AG04449 (cell line): ENCODE results near the gene GLRB.
A peak's percentile ranks its signal among the peaks of the same experiment; 100 is the strongest.

Experiments used
- CTCF ChIA-PET: fragments of 350-600 bp; formaldehyde crosslinking; extraction: SDS; loops from one replicate; lab custom pipeline; 2021; ENCODE audit warnings: antibody characterized with exemption; lab: Yijun Ruan, JAX
- POLR2A ChIA-PET: fragments of 400-600, 350-600 bp; formaldehyde crosslinking; extraction: SDS; loops from one replicate; lab custom pipeline; 2020; ENCODE audit warnings: antibody characterized with exemption, inconsistent platforms; lab: Yijun Ruan, JAX
- DNase-seq: peaks from one replicate; pipeline ENCODE4 v3.0.0-alpha.2; 2010; ENCODE audit warnings: low read depth, low spot score
- H3K4me3 ChIP-seq: 2 replicates; pipeline ENCODE4 v1.5.1; 2011; ENCODE audit warnings: low read depth, mild to moderate bottlenecking, control low read depth, low read length
- CTCF ChIP-seq: IDR thresholded peaks from one replicate; pipeline ENCODE4 v1.5.1; 2011; ENCODE audit warnings: mild to moderate bottlenecking, moderate library complexity, low read length, control low read depth, inconsistent platforms; ENCODE audit not compliant: insufficient read depth; ENCODE audit errors: missing control alignments

GLRB gene

DNA sequence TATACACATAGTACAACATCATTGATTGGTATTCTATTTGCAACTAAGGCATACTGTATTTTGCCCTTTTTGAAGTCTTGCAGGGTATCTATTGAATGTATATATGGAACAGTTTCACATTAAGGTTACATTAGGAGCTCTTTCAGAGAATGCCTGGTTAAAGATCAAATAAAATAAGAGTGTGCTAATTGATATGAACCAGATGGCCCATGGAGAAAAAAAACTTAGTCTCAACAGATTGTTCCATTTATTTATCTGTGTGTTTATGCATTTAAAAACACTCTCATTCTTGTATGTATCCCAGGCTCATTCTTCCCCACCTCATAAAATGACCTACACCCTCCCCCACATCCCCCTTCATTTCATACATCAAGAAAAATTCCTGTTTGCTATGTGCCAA lies 109.4 kb downstream of the GLRB start:
- POLR2A ChIA-PET: no interaction called here
- DNase-seq: no peak
- H3K4me3 ChIP-seq: no peak overlapping the region
- CTCF ChIA-PET: no interaction called here
- no peak for TF ChIP-seq CTCF

DNA sequence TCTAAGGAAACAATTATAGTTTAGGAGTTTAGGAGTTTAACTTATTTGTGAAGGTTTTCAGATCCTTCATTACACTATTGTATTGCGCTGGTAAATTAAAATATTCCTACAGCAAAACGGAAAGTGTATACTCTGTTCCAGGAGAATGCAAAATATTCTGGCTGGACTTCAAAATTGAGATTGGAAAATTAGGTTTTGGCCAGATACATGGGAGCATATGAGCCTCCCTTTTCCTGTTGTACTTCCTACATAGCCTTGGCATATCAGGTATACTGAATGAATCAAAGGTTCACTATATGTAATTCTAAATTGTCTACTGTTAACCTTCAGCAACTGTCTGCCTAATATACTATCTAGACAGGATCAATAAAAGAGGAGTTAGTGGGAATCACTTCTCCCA lies 119.4 kb downstream of the GLRB start:
- ChIA-PET POLR2A (no interaction called here), CTCF (no interaction called here)
- TF ChIP-seq CTCF: no peak
- no peak overlapping the region for H3K4me3 ChIP-seq
- DNase-seq: no peak

GRCh38 chr4:157196046-157196445 lies 120.1 kb downstream of the GLRB start:
- POLR2A ChIA-PET: no interaction called here
- CTCF ChIA-PET: no interaction called here
- TF ChIP-seq CTCF: no peak
- DNase-seq: no peak
- no peak overlapping the region for H3K4me3 ChIP-seq

- TF ChIP-seq CTCF: peak; percentile 36
- DNase-seq: no peak
- CTCF ChIA-PET: interaction anchor here (1.0 kb wide), 1 partner anchor 23 kb away, joined by 3 read pairs; no protein-coding TSS in a partner anchor
These were observed 128.8 kb downstream of the GLRB start for GRCh38 chr4:157204634-157205244.

GRCh38 chr4:157217708-157218107 lies 141.8 kb downstream of the GLRB start:
- DNase-seq: no peak
- TF ChIP-seq CTCF: peak; percentile 20
- H3K4me3 ChIP-seq: no peak overlapping the region
- ChIA-PET POLR2A (no interaction called here), CTCF (interaction anchor here (1.5 to 5.1 kb wide), 2 partner anchors 35 to 760 kb away, joined by 3 to 24 read pairs; no protein-coding TSS in a partner anchor)

More at GRCh38 chr4:157204634-157205244, 128.8 kb downstream of the GLRB start:
- POLR2A ChIA-PET: no interaction called here
- no peak overlapping the region for H3K4me3 ChIP-seq

- no peak for TF ChIP-seq CTCF
- POLR2A ChIA-PET: no interaction called here
These were observed 143.9 kb downstream of the GLRB start for GRCh38 chr4:157219711-157220370.

More at GRCh38 chr4:157219711-157220370, 143.9 kb downstream of the GLRB start:
- CTCF ChIA-PET: interaction anchor here (5.1 kb wide), 1 partner anchor 758 kb away, joined by 24 read pairs; no protein-coding TSS in a partner anchor
- no peak for DNase-seq
- H3K4me3 ChIP-seq: no peak overlapping the region
